HG03575 (cell line): Measurements from ENCODE around the gene PRELP.

Source experiments
- ATAC-seq: cut with Tn5 transposase; IDR thresholded peaks from one replicate; pipeline ENCODE4 v1.9.1; 2021; ENCODE audit not compliant: unreplicated experiment, insufficient number of reproducible peaks, low FRiP score; ENCODE audit errors: extremely low read depth

Gene PRELP

GRCh38 chr1:203470240-203470639 lies 5.4 kb upstream of the PRELP start:
- ATAC-seq: no peak

- no peak for ATAC-seq
Measured at GRCh38 chr1:203471841-203472240, 3.8 kb upstream of the PRELP start.

- ATAC-seq: no peak
Measured at GRCh38 chr1:203473281-203473680, 2.3 kb upstream of the PRELP start.

- ATAC-seq: no peak
Measured at GRCh38 chr1:203473781-203474305, 1.8 kb upstream of the PRELP start.

GRCh38 chr1:203476216-203476814 lies 709 bp downstream of the PRELP start:
- ATAC-seq: no peak

- ATAC-seq: no peak
Measured at GRCh38 chr1:203477748-203478147, 2.1 kb downstream of the PRELP start.

- ATAC-seq: no peak
Measured at GRCh38 chr1:203478231-203478630, 2.6 kb downstream of the PRELP start.

GRCh38 chr1:203478986-203479385 lies 3.4 kb downstream of the PRELP start:
- ATAC-seq: no peak

GRCh38 chr1:203479646-203480045 lies 4.0 kb downstream of the PRELP start:
- no peak for ATAC-seq

GRCh38 chr1:203480084-203480483 lies 4.5 kb downstream of the PRELP start:
- ATAC-seq: no peak

GRCh38 chr1:203480525-203481084 lies 5.0 kb downstream of the PRELP start:
- ATAC-seq: no peak

- no peak for ATAC-seq
Measured at GRCh38 chr1:203481196-203481595, 5.6 kb downstream of the PRELP start.

- no peak for ATAC-seq
Measured at GRCh38 chr1:203486618-203487370, 11.2 kb downstream of the PRELP start.

GRCh38 chr1:203488539-203488938 lies 12.9 kb downstream of the PRELP start:
- no peak for ATAC-seq

- no peak for ATAC-seq
Measured at GRCh38 chr1:203490607-203491006, 15.0 kb downstream of the PRELP start.

- ATAC-seq: no peak
Measured at GRCh38 chr1:203491664-203492063, 16.1 kb downstream of the PRELP start.

- no peak for ATAC-seq
Measured at GRCh38 chr1:203492082-203492747, 16.6 kb downstream of the PRELP start.

GRCh38 chr1:203492748-203493130 lies 17.1 kb downstream of the PRELP start:
- ATAC-seq: no peak

GRCh38 chr1:203493901-203494300 lies 18.3 kb downstream of the PRELP start, which contains the start of gene OPTC:
TSS of gene OPTC (plus strand) at chr1:203494153. CDS start at chr1:203496006, 1,853 bp downstream.
- ATAC-seq: no peak

- no peak for ATAC-seq
Measured at GRCh38 chr1:203495845-203496244, 20.2 kb downstream of the PRELP start.
